Epithelial cell of esophagus (primary cell): Measurements from ENCODE around the gene PXDN.

Experiments
- DNase-seq: peaks from one replicate; pipeline ENCODE4 v3.0.0; 2010; ENCODE audit warnings: low read depth
- H3K4me3 ChIP-seq: 2 replicates; pipeline ENCODE4 v1.5.1; 2011; ENCODE audit warnings: mild to moderate bottlenecking, low read length, control low read depth
- TF ChIP-seq, protein P1 (sequence below): IDR thresholded peaks from 2 replicates; pipeline ENCODE4 v1.5.1; 2011; ENCODE audit warnings: low read depth, mild to moderate bottlenecking, low read length, control low read depth, inconsistent platforms; ENCODE audit not compliant: insufficient read depth; ENCODE audit errors: missing control alignments

PXDN gene

GRCh38 chr2:1754046-1754445 is 9.7 kb upstream of the PXDN start:
- TF ChIP-seq, protein P1, sequence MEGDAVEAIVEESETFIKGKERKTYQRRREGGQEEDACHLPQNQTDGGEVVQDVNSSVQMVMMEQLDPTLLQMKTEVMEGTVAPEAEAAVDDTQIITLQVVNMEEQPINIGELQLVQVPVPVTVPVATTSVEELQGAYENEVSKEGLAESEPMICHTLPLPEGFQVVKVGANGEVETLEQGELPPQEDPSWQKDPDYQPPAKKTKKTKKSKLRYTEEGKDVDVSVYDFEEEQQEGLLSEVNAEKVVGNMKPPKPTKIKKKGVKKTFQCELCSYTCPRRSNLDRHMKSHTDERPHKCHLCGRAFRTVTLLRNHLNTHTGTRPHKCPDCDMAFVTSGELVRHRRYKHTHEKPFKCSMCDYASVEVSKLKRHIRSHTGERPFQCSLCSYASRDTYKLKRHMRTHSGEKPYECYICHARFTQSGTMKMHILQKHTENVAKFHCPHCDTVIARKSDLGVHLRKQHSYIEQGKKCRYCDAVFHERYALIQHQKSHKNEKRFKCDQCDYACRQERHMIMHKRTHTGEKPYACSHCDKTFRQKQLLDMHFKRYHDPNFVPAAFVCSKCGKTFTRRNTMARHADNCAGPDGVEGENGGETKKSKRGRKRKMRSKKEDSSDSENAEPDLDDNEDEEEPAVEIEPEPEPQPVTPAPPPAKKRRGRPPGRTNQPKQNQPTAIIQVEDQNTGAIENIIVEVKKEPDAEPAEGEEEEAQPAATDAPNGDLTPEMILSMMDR: no peak
- H3K4me3 ChIP-seq: no peak overlapping the region
- no peak for DNase-seq

- TF ChIP-seq, protein P1: no peak
- DNase-seq: no peak
These were observed 8.4 kb upstream of the PXDN start for GRCh38 chr2:1752751-1753150.

DNA sequence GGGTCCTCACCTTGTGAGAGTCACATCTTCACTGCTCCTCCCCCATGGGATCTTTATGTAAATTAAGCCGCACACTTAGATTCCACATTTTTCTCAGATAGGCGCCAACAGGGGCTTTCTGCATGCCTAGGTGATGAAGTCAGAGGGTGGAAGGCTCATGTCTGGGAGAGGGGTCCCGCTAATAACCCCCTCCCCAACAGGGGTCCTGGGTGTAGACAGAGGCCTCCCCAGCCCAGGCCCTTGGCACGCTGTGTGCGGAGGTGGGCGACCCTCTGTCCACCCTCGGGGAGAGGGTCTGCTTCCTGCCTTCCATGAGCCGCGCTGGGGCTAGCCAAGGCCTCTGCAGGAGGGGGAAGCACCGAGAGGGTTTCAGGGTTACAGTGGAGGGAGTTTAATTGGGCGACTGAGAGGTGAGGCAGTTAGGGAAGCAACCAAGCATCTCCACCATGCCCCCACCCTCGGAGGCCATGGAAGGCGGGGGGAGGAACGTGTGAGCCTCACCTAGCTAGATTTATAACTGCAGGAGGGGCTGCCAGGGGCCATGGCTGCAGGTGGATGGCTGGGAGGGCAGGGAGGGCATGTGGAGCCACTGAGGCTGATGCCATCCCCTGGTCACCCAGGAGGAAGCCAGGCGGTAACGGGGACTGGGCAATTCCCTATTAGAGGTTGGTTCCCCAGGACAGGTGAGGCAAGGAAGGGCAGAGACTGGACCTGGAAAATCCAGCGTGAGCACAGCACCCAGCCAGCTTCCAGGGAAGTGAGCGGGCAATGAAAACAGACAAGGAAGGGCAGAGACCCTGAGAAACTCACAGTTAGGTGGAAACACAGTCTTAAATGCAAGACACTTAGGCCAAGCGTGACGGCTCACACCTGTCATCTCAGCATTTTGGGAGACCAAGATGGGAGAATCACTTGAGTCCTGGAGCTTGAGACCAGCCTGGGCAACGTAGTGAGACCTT is 7.7 kb upstream of the PXDN start:
- no peak overlapping the region for H3K4me3 ChIP-seq
- TF ChIP-seq, protein P1: no peak
- DNase-seq: no peak

More at GRCh38 chr2:1752751-1753150, 8.4 kb upstream of the PXDN start:
- no peak overlapping the region for H3K4me3 ChIP-seq

DNA sequence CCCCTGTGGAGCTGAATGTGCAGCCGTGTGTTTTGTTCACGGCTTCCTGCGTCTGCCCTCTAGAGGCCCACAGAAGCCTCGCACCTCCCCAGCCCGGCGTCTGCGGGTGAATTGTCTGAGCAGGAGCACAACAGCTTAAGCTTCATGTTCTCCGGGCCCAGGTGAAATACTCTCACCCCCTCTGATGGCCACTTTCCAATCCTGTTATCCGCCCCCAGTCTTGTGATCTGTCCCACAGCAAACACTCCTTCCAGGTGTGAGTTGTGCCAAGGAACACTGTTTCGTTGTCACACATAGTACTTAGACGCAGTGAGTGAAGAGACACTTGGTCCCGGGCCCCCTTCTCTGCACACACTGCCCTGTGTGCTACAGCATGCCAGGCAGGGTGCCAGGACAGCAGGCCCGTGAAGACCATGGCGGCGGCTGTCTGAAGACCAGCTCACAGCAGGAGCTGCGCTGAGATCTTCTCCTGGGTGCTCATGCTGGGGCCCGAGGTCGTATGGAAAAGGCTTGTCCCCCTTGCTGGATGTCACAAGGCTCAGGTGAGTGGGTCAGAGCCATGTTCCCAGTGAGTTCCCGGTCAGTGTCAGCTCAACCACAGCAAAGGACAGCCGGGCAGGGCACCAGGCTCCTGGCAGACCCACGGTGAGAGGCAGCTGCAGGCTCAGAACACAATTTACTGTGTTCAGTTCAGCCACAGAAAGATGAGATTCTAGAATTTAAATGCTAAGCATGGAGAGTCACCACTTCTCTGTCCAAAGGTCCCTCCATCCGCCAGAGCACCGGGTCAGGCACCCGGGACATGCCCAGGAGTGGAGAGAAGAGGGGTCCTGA is 6.8 kb upstream of the PXDN start:
- H3K4me3 ChIP-seq: no peak overlapping the region
- TF ChIP-seq, protein P1: peak; percentile 92
- DNase-seq: peak; percentile 77

- TF ChIP-seq, protein P1: no peak
- H3K4me3 ChIP-seq: no peak overlapping the region
- no peak for DNase-seq
These were observed 6.1 kb upstream of the PXDN start for GRCh38 chr2:1750270-1750932.

GRCh38 chr2:1749489-1750119 is 5.3 kb upstream of the PXDN start:
- TF ChIP-seq, protein P1: no peak
- H3K4me3 ChIP-seq: no peak overlapping the region
- DNase-seq: no peak
